ENCODE results near the gene APOBR.
"Not testable (repeated sequence)": the region's sequence is repeated elsewhere in the genome, so short reads cannot be mapped to it uniquely, and the experiment has no call there.

Gene APOBR

GRCh38 chr16:28495098-28495793, 803 bp downstream of the APOBR start:
- Mint-ChIP-seq H3K27me3 (no peaks in the 10 kb centered on the region), H3K4me1 (peaks cover 69% of the 10 kb centered on the region), H3K27ac (peak overlapping the region; percentile 83), H3K36me3 (no peaks in the 10 kb centered on the region), H3K9me3 (no peaks in the 10 kb centered on the region), H3K4me3 (peak overlapping the region; percentile 96)

DNA sequence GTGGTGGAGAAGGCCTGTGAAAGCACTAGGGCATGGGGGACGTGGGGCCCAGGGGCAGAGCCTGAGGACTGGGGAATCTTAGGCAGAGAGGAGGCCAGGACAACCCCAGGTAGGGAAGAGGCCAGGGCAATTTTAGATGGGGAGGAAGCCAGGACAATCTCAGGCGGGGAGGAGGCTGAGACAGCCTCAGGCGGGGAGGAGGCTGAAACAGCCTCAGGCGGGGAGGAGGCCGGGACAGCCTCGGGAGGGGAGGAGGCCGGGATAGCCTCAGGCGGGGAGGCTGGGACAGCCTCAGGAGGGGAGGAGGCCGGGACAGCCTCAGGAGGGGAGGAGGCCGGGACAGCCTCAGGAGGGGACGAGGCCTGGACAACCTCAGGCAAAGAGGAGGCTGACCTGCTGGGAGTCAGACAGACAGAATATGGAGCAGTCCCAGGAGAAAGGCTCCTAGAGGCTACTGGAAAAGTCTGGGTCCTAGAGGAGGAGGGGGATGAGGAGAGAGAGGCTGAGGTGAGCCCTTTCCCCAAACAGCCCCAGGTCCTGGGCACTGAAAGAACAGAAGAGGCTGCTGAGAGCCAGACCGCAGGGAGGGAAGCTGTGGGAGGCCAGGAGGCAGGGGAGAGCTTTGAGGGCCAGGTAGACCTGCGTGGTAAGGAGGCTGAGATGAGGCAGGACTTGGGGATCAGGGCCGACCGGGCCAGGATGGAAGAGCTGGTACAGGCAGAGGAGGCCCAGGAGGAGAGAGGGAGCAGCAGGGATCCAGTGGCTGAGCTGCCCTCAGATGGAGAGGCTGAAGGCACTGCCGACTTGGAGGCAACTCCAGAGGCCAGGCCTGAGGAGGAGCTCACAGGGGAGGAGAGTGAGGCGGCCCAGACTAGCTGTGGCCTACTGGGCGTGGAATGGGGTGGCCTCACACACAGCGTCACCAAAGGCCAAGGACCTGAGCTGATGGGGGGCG, 1.6 kb downstream of the APOBR start:
- Mint-ChIP-seq H3K4me1 (peaks cover 72% of the 10 kb centered on the region), H3K27ac (peak overlapping the region; percentile 83), H3K9me3 (no peaks in the 10 kb centered on the region), H3K27me3 (no peaks in the 10 kb centered on the region), H3K36me3 (no peaks in the 10 kb centered on the region), H3K4me3 (peak overlapping the region; percentile 96)

DNA sequence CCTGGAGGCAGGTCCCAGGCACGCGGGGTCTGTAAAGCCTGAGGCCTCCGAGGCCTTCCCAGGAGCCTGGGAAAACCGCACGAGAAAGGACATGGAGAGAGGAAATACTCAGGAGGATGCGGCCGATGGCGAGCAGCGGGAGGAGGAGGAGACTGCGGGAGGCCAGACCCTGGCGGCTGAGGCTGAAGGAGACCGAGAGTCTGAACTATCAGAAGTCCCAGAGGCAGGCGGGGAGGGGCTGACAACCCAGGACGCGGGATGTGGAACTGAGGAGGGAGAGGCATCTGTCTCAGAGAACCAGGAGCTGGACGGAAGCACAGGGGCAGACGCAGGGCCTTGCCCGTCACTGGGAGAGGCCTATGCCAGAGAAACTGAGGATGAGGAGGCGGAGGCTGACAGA, 2.4 kb downstream of the APOBR start:
- Mint-ChIP-seq H3K36me3 (no peaks in the 10 kb centered on the region), H3K27me3 (no peaks in the 10 kb centered on the region), H3K9me3 (no peaks in the 10 kb centered on the region), H3K27ac (peak overlapping the region; percentile 76), H3K4me1 (peaks cover 64% of the 10 kb centered on the region), H3K4me3 (no peak overlapping the region)

DNA sequence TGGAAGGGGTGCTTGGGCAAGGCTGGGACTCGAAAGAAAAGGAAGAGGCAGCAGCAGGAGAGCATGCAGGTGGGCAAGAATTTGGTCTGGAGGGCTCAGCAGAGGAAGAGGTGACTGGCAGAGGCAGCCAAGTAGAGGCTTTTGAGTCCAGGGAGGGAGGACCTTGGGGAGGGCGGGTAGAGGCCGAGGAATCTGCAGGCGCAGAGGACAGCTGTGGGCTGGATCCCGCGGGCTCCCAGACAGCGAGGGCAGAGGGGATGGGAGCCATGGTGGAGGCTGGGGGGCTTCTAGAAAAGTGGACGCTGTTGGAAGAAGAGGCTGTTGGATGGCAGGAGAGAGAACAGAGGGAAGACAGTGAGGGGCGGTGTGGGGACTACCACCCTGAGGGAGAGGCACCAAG, 2.9 kb downstream of the APOBR start:
- H3K27ac Mint-ChIP-seq = peak overlapping the region; percentile 71
- H3K27me3 Mint-ChIP-seq = no peaks in the 10 kb centered on the region
- H3K36me3 Mint-ChIP-seq = no peaks in the 10 kb centered on the region
- H3K4me1 Mint-ChIP-seq = peaks cover 59% of the 10 kb centered on the region
- no peaks in the 10 kb centered on the region for H3K9me3 Mint-ChIP-seq
- no peak overlapping the region for H3K4me3 Mint-ChIP-seq

- Mint-ChIP-seq H3K4me1 (peaks cover 56% of the 10 kb centered on the region), H3K27ac (no peak overlapping the region), H3K9me3 (no peaks in the 10 kb centered on the region), H3K4me3 (no peak overlapping the region), H3K36me3 (no peaks in the 10 kb centered on the region), H3K27me3 (no peaks in the 10 kb centered on the region)
Observed at GRCh38 chr16:28497861-28498599, 3.6 kb downstream of the APOBR start.

DNA sequence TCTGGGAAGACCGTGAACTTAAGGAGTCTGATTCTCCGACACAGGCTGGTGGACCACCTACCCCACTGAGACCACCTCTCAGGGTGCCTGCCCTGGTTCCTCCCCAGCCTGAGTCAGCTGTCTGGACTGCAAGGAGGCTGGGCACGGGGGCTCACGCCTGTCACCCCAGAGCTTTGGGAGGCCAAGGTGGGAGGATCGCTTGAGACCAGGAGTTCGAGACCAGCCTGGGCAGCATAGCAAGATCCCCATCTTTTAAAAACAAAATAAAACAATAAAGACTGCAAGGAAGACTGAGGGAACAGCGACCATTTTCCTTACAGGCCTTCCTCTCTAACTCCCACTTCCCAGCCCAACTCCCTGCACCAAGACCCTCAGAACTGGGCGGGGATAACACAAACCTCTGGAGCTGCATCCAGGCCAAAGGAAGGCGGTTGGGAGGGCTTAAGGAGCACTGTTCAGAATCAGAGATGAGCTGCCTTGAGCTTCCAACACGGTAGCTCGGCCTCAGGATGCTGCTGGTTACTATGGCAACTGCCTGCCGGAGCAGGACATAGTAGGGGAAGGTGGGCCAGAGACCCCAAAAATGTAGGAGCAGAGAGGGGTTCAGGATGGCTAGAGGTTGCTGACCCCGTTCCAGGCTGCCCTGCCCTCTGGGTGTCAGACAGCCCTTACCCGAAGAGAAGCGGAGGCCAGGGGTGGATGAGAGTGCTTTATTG, 4.4 kb downstream of the APOBR start:
- no peaks in the 10 kb centered on the region for H3K9me3 Mint-ChIP-seq
- peak overlapping the region; percentile 52 for H3K27ac Mint-ChIP-seq
- no peaks in the 10 kb centered on the region for H3K36me3 Mint-ChIP-seq
- no peaks in the 10 kb centered on the region for H3K27me3 Mint-ChIP-seq
- peaks cover 48% of the 10 kb centered on the region for H3K4me1 Mint-ChIP-seq
- no peak overlapping the region for H3K4me3 Mint-ChIP-seq

GRCh38 chr16:28499854-28500253, 5.4 kb downstream of the APOBR start:
- Mint-ChIP-seq H3K27ac (no peak overlapping the region), H3K4me3 (no peak overlapping the region), H3K27me3 (no peaks in the 10 kb centered on the region), H3K9me3 (no peaks in the 10 kb centered on the region), H3K36me3 (no peaks in the 10 kb centered on the region), H3K4me1 (peaks cover 38% of the 10 kb centered on the region)

DNA sequence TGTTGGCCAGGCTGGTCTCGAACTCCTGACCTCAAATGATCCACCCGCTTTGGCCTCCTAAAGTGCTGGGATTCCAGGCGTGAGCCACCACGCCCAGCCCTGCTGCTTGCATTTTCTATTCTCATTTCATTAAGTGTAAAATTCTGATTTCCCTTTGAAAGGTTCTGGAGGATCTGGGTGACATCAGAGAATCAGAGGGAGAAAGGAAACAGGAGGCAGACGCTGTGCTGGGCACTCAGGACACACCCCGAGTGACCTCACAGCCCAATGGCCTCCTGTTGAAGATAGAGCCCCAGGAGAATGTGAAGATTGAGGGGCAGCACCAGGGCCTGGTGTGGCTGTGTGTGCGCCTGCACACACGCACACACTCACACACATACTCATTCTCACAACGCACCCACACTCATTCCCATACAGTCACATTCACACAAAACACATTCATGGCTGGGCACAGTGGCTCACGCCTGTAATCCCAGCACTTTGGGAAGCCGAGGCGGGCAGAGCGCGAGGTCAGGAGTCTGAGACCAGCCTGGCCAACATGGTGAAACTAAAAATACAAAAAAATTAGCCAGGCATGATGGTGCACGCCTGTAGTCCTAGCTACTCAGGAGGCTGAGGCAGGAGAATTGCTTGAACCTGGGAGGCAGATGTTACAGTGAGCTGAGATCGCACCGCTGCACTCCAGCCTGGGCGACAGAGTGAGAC, 6.2 kb downstream of the APOBR start:
- not testable (repeated sequence) for H3K4me3 Mint-ChIP-seq, H3K9me3 Mint-ChIP-seq, H3K27me3 Mint-ChIP-seq, H3K27ac Mint-ChIP-seq, H3K36me3 Mint-ChIP-seq
- H3K4me1 Mint-ChIP-seq = peaks cover 30% of the 10 kb centered on the region

DNA sequence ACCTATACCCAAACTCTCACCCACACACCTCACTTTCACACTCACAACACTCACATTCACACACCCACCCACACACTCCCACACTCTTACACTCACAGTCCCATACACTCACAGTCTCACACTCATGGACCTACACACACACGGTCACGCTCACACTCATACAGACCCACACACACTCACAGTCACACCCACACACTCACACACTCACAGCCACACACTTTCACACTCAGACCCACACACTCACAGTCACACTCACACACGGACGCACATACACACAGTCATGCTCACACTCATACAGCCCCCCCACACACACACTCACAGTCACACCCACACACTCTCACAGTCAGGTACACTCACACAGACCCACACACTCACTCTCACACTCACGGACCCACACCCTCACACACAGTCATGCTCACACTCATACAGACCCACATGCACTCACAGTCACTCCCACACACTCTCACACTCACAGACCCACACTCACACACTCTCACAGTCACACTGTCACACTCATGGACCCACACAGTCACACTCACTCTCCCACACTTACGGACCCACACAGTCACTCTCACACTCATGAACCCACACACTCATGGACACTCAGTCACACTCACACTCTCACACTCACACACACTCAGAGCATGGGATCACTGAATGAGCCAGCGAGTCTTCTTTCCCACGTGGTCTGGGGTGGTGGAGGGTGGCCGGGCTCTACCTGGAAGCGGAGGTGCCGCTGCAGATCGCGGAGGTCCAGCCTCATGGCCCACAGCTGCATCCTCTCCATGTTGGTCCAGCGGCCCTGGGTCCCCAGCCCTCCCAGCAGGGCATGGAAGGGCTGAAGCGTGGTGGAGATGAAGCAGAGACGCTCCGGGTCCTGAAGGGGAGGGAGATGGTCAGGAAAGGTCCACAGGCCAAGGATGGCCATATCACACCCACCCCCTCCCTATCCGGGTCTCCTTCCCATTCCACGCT, 7.1 kb downstream of the APOBR start:
- Mint-ChIP-seq H3K27ac (no peak overlapping the region), H3K9me3 (no peaks in the 10 kb centered on the region), H3K4me3 (no peak overlapping the region), H3K36me3 (no peaks in the 10 kb centered on the region), H3K4me1 (peaks cover 21% of the 10 kb centered on the region), H3K27me3 (no peaks in the 10 kb centered on the region)

- H3K27ac Mint-ChIP-seq = no peak overlapping the region
- no peak overlapping the region for H3K4me3 Mint-ChIP-seq
- no peaks in the 10 kb centered on the region for H3K27me3 Mint-ChIP-seq
- peaks cover 13% of the 10 kb centered on the region for H3K4me1 Mint-ChIP-seq
- H3K9me3 Mint-ChIP-seq = no peaks in the 10 kb centered on the region
- H3K36me3 Mint-ChIP-seq = no peaks in the 10 kb centered on the region
Observed at GRCh38 chr16:28502290-28502689, 7.8 kb downstream of the APOBR start.

DNA sequence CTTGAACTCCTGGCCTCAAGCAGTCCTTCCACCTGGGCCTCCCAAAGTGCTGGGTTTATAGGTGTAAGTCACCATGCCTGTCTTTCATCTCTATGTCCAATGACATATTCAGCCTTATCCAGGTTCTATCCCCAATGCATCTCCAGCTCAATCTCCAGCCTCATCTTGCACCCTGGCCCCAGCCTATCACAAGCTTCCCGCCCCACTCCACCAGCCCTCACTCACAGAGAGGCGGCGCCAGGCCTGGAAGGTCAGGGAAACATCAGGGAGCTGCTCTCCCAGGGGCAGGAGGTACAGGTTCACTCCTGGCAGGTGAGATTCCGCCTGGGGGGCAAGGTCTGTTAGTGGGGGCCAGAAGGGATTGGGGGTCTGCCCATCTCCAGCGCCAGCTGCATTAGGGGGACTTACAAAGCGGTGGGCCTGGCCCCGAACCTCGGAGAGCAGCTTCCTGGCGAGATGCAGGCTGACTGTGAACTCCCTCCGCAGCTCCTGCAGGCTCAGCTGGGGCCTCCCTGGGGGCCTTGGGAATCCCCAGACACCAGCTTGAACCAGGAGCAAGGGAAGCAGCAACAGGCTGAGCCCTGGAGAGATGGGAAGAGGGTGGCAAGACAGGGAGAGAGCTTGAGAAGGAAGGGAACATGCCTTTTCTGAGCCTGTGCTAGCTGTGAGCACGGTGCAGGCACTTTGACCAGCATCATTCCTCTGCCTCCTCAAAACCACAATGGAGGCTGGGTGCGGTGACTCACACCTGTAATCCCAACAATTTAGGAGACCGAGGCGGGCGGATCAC, 9.2 kb downstream of the APOBR start:
- H3K27me3 Mint-ChIP-seq = no peaks in the 10 kb centered on the region
- peak overlapping the region; percentile 33 for H3K27ac Mint-ChIP-seq
- H3K36me3 Mint-ChIP-seq = no peaks in the 10 kb centered on the region
- H3K9me3 Mint-ChIP-seq = no peaks in the 10 kb centered on the region
- H3K4me3 Mint-ChIP-seq = no peak overlapping the region
- peaks cover 15% of the 10 kb centered on the region for H3K4me1 Mint-ChIP-seq

DNA sequence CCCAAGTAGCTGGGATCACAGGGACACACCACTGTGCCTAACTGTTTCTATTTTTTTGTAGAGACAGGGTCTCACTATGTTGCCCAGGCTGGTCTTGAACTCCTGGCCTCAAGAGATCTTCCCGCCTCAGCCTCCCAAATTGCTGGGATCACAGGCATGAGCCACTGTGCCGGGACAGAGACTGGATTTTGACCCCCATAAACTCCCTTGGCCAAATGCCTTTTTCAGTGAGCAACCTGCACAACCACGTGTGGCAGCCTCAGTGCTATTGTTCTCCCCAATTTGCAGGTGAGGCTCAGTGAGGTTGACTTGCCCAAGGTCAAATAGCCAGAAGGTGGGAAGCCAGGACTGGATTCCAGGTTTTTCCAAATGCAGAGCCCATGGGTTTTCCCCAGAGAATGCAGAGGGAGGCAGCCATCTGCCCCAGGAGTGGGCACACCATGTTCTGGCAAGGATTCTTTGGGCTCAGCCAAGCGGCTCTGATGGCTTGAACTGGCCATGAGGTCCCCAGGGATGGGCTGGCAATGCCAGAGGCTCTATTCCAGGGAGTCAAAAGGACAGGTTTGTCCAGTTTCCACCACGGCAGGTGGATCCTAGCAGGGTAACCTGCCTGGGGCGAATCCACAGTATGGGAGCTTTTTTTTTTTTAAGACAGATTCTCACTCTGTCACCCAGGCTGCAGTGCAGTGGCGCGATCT, 10.4 kb downstream of the APOBR start:
- Mint-ChIP-seq H3K27ac (no peak overlapping the region), H3K4me3 (no peak overlapping the region), H3K9me3 (no peaks in the 10 kb centered on the region), H3K27me3 (no peaks in the 10 kb centered on the region), H3K4me1 (peaks cover 14% of the 10 kb centered on the region), H3K36me3 (no peaks in the 10 kb centered on the region)
